ENCODE results near the gene PSRC1.

DNA sequence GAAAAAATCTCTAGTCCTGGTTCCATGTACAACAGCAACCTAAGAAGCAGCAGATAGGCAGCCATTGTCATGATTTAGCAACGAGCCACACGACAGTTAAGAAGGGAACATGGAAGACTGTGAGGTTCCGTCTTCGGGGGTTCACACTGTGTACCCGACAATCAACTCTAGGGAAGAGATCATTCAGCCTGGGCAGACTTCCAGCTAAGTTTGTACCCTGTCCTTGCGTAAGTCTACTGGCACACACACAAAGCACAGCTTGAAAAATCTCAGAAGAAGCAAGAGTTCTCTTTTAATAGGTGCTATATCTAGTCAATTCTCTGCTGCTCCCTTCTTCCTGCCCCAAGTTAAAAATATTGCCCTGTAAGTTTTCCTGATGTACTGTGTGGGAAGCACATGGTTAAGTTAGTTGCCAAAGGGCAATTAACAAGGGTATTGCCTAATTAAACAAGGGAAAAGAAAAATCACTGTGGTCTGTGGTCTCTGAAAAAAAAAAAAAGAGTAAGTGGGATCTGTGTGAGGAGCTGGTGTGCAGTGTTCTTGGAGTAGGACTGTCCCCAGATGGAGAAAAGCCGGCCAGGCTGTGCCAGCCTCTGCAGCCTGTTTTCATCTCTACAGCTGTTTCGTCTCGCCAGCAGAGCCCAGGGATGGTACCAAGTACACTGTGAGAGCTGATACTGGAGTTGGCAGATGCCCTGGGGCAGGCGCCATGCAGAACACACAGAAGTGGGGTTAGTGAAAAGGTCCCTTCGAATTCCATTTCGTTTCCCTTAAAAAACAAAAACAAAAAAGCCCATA is 30.2 kb upstream of the PSRC1 start:
- TF ChIP-seq, protein P1, sequence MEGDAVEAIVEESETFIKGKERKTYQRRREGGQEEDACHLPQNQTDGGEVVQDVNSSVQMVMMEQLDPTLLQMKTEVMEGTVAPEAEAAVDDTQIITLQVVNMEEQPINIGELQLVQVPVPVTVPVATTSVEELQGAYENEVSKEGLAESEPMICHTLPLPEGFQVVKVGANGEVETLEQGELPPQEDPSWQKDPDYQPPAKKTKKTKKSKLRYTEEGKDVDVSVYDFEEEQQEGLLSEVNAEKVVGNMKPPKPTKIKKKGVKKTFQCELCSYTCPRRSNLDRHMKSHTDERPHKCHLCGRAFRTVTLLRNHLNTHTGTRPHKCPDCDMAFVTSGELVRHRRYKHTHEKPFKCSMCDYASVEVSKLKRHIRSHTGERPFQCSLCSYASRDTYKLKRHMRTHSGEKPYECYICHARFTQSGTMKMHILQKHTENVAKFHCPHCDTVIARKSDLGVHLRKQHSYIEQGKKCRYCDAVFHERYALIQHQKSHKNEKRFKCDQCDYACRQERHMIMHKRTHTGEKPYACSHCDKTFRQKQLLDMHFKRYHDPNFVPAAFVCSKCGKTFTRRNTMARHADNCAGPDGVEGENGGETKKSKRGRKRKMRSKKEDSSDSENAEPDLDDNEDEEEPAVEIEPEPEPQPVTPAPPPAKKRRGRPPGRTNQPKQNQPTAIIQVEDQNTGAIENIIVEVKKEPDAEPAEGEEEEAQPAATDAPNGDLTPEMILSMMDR (IDR thresholded peaks at IDR 0.05), result no peak
- TF ChIP-seq, protein P2, sequence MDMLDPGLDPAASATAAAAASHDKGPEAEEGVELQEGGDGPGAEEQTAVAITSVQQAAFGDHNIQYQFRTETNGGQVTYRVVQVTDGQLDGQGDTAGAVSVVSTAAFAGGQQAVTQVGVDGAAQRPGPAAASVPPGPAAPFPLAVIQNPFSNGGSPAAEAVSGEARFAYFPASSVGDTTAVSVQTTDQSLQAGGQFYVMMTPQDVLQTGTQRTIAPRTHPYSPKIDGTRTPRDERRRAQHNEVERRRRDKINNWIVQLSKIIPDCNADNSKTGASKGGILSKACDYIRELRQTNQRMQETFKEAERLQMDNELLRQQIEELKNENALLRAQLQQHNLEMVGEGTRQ (CRISPR knock-in tag; IDR thresholded peaks at IDR 0.05), result no peak
- no peak for TF ChIP-seq TCF7 (CRISPR knock-in tag; IDR thresholded peaks at IDR 0.05; ENCODE audit: low read depth)
- TF ChIP-seq NFYB (CRISPR knock-in tag; conservative IDR thresholded peaks at IDR 0.05; ENCODE audit: low read depth), result no peak
- TF ChIP-seq NR1H2 (CRISPR knock-in tag; IDR thresholded peaks at IDR 0.05), result no peak
- no peak for TF ChIP-seq ZNF219 (CRISPR knock-in tag; IDR thresholded peaks at IDR 0.05; ENCODE audit: borderline replicate concordance)
- TF ChIP-seq, protein P3, sequence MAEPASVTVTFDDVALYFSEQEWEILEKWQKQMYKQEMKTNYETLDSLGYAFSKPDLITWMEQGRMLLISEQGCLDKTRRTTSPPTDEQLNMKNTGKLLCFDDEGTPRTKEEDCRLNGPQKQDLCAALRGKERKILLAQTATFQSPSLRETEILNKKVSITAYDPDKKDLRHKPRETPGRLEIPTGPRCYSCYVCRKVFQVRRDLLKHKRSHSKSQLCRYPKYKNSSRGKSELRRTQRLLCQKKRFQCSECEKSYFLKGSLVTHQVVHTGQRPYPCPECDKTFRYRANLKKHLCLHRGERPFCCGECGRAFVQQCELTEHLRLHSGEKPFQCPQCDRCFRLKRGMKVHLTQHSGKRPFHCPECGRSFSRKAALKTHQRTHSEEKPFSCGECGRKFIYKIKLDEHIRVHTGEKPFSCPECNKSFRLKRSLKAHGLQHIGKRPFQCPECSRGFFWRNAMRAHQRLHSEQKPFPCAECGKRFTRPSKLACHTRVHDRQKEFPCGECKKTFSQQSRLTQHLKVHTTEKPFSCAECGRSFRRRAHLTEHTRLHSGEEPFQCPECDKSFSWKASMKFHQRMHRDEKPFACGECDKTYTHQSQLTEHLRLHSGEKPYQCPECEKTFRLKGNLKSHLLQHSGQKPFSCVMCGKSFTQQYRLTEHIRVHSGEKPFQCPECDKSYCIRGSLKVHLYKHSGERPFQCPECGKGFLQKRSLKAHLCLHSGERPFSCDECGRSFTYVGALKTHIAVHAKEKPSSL (CRISPR knock-in tag; conservative IDR thresholded peaks at IDR 0.05), result no peak
- no peak for TF ChIP-seq NR3C1 (CRISPR knock-in tag; conservative IDR thresholded peaks at IDR 0.05; ENCODE audit: low read depth)
- TF ChIP-seq, protein P4, sequence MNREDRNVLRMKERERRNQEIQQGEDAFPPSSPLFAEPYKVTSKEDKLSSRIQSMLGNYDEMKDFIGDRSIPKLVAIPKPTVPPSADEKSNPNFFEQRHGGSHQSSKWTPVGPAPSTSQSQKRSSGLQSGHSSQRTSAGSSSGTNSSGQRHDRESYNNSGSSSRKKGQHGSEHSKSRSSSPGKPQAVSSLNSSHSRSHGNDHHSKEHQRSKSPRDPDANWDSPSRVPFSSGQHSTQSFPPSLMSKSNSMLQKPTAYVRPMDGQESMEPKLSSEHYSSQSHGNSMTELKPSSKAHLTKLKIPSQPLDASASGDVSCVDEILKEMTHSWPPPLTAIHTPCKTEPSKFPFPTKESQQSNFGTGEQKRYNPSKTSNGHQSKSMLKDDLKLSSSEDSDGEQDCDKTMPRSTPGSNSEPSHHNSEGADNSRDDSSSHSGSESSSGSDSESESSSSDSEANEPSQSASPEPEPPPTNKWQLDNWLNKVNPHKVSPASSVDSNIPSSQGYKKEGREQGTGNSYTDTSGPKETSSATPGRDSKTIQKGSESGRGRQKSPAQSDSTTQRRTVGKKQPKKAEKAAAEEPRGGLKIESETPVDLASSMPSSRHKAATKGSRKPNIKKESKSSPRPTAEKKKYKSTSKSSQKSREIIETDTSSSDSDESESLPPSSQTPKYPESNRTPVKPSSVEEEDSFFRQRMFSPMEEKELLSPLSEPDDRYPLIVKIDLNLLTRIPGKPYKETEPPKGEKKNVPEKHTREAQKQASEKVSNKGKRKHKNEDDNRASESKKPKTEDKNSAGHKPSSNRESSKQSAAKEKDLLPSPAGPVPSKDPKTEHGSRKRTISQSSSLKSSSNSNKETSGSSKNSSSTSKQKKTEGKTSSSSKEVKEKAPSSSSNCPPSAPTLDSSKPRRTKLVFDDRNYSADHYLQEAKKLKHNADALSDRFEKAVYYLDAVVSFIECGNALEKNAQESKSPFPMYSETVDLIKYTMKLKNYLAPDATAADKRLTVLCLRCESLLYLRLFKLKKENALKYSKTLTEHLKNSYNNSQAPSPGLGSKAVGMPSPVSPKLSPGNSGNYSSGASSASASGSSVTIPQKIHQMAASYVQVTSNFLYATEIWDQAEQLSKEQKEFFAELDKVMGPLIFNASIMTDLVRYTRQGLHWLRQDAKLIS (CRISPR knock-in tag; IDR thresholded peaks at IDR 0.05; ENCODE audit: borderline replicate concordance), result no peak
- TF ChIP-seq, protein P5, sequence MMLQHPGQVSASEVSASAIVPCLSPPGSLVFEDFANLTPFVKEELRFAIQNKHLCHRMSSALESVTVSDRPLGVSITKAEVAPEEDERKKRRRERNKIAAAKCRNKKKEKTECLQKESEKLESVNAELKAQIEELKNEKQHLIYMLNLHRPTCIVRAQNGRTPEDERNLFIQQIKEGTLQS (CRISPR knock-in tag; conservative IDR thresholded peaks at IDR 0.05), result no peak
